ENCODE data around the gene SLC25A46.

DNA sequence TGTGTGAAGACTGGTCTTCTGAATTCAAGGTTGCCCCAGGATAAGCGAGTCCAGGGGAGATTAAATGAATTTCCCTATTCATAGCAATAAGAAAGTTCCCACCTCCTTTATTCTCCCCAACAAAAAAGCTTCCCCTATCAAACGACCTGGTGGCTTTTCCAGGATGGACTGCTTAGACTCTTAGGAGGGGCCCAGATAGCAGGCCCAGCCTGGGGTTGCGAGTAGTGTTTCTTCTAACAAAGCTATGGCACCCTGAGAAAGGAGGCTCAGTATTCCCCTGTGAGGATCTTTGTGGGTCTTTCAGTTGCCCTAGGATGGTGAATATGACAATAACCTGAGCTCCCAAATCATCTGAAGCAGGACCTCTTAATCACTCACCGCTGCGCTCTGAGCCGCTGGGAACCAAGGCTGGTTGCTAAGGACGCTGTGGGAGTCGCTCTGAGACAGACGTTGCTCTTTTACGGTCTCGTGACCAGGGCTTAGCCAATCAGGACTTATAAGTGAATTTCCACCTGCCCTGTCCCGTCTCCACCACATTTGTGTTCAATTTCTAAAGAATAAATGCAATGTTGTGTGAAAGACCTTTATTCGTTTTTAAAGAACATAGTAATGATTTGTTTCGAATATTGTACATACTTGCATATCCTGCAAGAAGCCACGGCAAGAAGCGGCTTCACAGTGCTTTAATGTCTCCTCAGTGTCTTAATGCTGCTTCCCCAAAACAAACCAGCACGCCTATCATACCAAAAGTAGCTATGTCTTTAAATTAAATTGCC, 12.4 kb upstream of the SLC25A46 start, which contains the start of gene TMEM232:
- TF ChIP-seq, protein P1, sequence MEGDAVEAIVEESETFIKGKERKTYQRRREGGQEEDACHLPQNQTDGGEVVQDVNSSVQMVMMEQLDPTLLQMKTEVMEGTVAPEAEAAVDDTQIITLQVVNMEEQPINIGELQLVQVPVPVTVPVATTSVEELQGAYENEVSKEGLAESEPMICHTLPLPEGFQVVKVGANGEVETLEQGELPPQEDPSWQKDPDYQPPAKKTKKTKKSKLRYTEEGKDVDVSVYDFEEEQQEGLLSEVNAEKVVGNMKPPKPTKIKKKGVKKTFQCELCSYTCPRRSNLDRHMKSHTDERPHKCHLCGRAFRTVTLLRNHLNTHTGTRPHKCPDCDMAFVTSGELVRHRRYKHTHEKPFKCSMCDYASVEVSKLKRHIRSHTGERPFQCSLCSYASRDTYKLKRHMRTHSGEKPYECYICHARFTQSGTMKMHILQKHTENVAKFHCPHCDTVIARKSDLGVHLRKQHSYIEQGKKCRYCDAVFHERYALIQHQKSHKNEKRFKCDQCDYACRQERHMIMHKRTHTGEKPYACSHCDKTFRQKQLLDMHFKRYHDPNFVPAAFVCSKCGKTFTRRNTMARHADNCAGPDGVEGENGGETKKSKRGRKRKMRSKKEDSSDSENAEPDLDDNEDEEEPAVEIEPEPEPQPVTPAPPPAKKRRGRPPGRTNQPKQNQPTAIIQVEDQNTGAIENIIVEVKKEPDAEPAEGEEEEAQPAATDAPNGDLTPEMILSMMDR (IDR thresholded peaks at IDR 0.05): no peak
- TF ChIP-seq POLR2AphosphoS5 (IDR thresholded peaks at IDR 0.05) (no peak), EP300 (IDR thresholded peaks at IDR 0.05; ENCODE audit: low read depth) (no peak), POLR2A (IDR thresholded peaks at IDR 0.05) (no peak)
